HepG2 (cell line): Measurements from ENCODE around the gene C2orf49. TPM values are rescaled to one million over a fixed set of nuclear protein-coding genes. Genes with fewer than 3 reads are reported as not detected.

Source experiments
- AGO1 ChIP-seq: fragments of 200-400 bp; formaldehyde crosslinking; IDR thresholded peaks from 2 replicates; pipeline ENCODE4 v1.6.1; 2017; ENCODE audit warnings: mild to moderate bottlenecking, low read depth, low read length, moderate library complexity; ENCODE audit not compliant: poor library complexity, severe bottlenecking
- ARID2 ChIP-seq: sonication (generic); formaldehyde crosslinking; IDR thresholded peaks from 2 replicates; pipeline ENCODE4 v1.8.1; 2022; ENCODE audit warnings: mild to moderate bottlenecking, missing genetic modification reagents, borderline replicate concordance
- CHCHD3 ChIP-seq: sonication (generic); formaldehyde crosslinking; IDR thresholded peaks from 2 replicates; pipeline ENCODE4 v1.8.0; 2022; ENCODE audit warnings: mild to moderate bottlenecking, missing genetic modification reagents, moderate library complexity
- FOSL2 ChIP-seq: sonication (generic); formaldehyde crosslinking; IDR thresholded peaks from 2 replicates; pipeline ENCODE4 v1.4.0; 2020; ENCODE audit warnings: missing genetic modification reagents
- FOXA3 ChIP-seq: IDR thresholded peaks from 2 replicates; pipeline ENCODE4 v1.6.1; 2016; ENCODE audit warnings: missing genetic modification reagents, missing compliant biosample characterization
- HHEX ChIP-seq: IDR thresholded peaks from 2 replicates; pipeline ENCODE4 v1.6.1; 2016; ENCODE audit warnings: control low read depth
- KLF9 ChIP-seq: IDR thresholded peaks from 2 replicates; pipeline ENCODE4 v1.6.1; 2016; ENCODE audit warnings: low read depth
- MAFK ChIP-seq, 2 experiments: IDR thresholded peaks in 1 of 2; conservative IDR thresholded peaks in 1 of 2; 2 replicates each; pipeline ENCODE4 v1.6.1; 2011; ENCODE audit warnings: improper control_type of control experiment in 2 of 2, low read length in 2 of 2
- NPAS2 ChIP-seq: sonication (generic); formaldehyde crosslinking; IDR thresholded peaks from 2 replicates; pipeline ENCODE4 v1.8.0; 2022; ENCODE audit warnings: mild to moderate bottlenecking, missing genetic modification reagents, borderline replicate concordance
- NR2F1 ChIP-seq, 2 experiments: fragments of 450-650 bp in 1 of 2; formaldehyde crosslinking in 1 of 2; IDR thresholded peaks; 2 replicates each; pipeline versions ENCODE4 v1.5.0 to v1.6.1; 2016 to 2020; ENCODE audit warnings: mild to moderate bottlenecking in 1 of 2, missing compliant biosample characterization in 1 of 2, missing genetic modification reagents in 1 of 2, moderate library complexity in 1 of 2
- NR2F6 ChIP-seq, 2 experiments: IDR thresholded peaks; 2 replicates each; pipeline ENCODE4 v1.6.1; 2016; ENCODE audit warnings: antibody characterized with exemption in 1 of 2, mild to moderate bottlenecking in 1 of 2
- POLR2AphosphoS2 ChIP-seq: IDR thresholded peaks from 2 replicates; pipeline ENCODE4 v1.6.1; 2011; ENCODE audit warnings: low read depth, low read length, improper control_type of control experiment
- RBM22 ChIP-seq: fragments of 200-400 bp; formaldehyde crosslinking; optimal IDR thresholded peaks from 2 replicates; pipeline ENCODE3; 2017; ENCODE audit warnings: mild to moderate bottlenecking, low read length, moderate library complexity
- SIN3A ChIP-seq: IDR thresholded peaks from 2 replicates; pipeline ENCODE4 v1.6.1; 2011; ENCODE audit warnings: low read depth, mild to moderate bottlenecking, control low read depth, low read length, borderline replicate concordance
- SRSF9 ChIP-seq: fragments of 200-400 bp; formaldehyde crosslinking; IDR thresholded peaks from 2 replicates; pipeline ENCODE4 v1.6.1; 2018; ENCODE audit warnings: borderline replicate concordance, mild to moderate bottlenecking, low read depth, low read length; ENCODE audit not compliant: insufficient read depth, poor library complexity, severe bottlenecking
- ZNF205 ChIP-seq: IDR thresholded peaks from 2 replicates; pipeline ENCODE4 v1.6.1; 2018; ENCODE audit warnings: missing biosample characterization, missing genetic modification reagents
- ZNF264 ChIP-seq: sonication (generic); formaldehyde crosslinking; IDR thresholded peaks from 2 replicates; pipeline ENCODE4 v1.4.0; 2020; ENCODE audit warnings: missing genetic modification reagents
- ZNF431 ChIP-seq: sonication (generic); formaldehyde crosslinking; IDR thresholded peaks from 2 replicates; pipeline ENCODE4 v1.9.0; 2022; ENCODE audit warnings: missing genetic modification reagents, low read depth, mild to moderate bottlenecking, borderline replicate concordance
- ZNF547 ChIP-seq: sonication (generic); formaldehyde crosslinking; IDR thresholded peaks from 2 replicates; pipeline ENCODE4 v1.5.1; 2020; ENCODE audit warnings: mild to moderate bottlenecking, missing genetic modification reagents
- ZNF772 ChIP-seq: sonication (generic); formaldehyde crosslinking; IDR thresholded peaks from 2 replicates; pipeline ENCODE4 v1.5.0; 2020; ENCODE audit warnings: mild to moderate bottlenecking, missing genetic modification reagents
- polyA plus RNA-seq, 8 experiments: library from polyadenylated mRNA; depleted of rRNA in 3 of 8; stranded (reverse) in 7 of 8; unstranded in 1 of 8; fragments of >200 nt; fragmentation: Illumina TruSeq in 4 of 8; extraction: Trizol in 4 of 8; gene quantifications; 2 replicates each; pipeline versions ENCODE4 v1.2.1 to v1.2.3, GENCODE V29; 2011 to 2016; ENCODE audit warnings: low read depth in 4 of 8, missing spikeins in 1 of 8, mixed read lengths in 1 of 8; ENCODE audit not compliant: insufficient read depth in 1 of 8
- total RNA-seq, 5 experiments: library from RNA; depleted of rRNA; stranded (reverse); fragments of >200 nt; fragmentation: Illumina TruSeq; extraction: Trizol; gene quantifications; 2 replicates each; pipeline ENCODE4 v1.2.3, GENCODE V29; 2016; ENCODE audit warnings: low read depth in 1 of 5
- TF ChIP-seq, protein P1 (sequence below): sonication (generic); formaldehyde crosslinking; IDR thresholded peaks from 2 replicates; pipeline ENCODE4 v1.8.0; 2022; ENCODE audit warnings: missing genetic modification reagents, mild to moderate bottlenecking, inconsistent platforms, borderline replicate concordance
- TF ChIP-seq, protein P2 (sequence below): sonication (generic); formaldehyde crosslinking; IDR thresholded peaks from 2 replicates; pipeline ENCODE4 v1.8.0; 2022; ENCODE audit warnings: mild to moderate bottlenecking, missing genetic modification reagents; ENCODE audit not compliant: insufficient replicate concordance
- TF ChIP-seq, protein P3 (sequence below): sonication (generic); formaldehyde crosslinking; IDR thresholded peaks from 2 replicates; pipeline ENCODE4 v1.5.1; 2020; ENCODE audit warnings: mild to moderate bottlenecking, missing genetic modification reagents, moderate library complexity

The C2orf49 gene
- total and polyA plus RNA-seq, 2 of the 13 experiments (the other 11 are each of a cell fraction or from before 2014, with no cell fraction given): 24.7 to 28.8 TPM

GRCh38 chr2:105387225-105387624, 49.9 kb downstream of the C2orf49 start (continued):
- TF ChIP-seq ARID2 (no peak), CHCHD3 (CRISPR knock-in tag) (no peak), ZNF264 (CRISPR knock-in tag) (peak; percentile 60; the same call in 1 of the 2 replicates), AGO1 (no peak), NPAS2 (no peak), NR2F1 (CRISPR knock-in tag; IDR thresholded peaks at IDR 0.05) (no peak), HHEX (CRISPR knock-in tag) (no peak), FOXA3 (CRISPR knock-in tag) (no peak), NR2F6 (IDR thresholded peaks at IDR 0.05) (no peak), NR2F6 (CRISPR knock-in tag; IDR thresholded peaks at IDR 0.05) (0 out of 2 replicates have a peak, but pooled peaks have one; percentile 28), RBM22 (no peak), ZNF772 (CRISPR knock-in tag) (no peak), FOSL2 (CRISPR knock-in tag) (peak; percentile 64), KLF9 (CRISPR knock-in tag) (no peak), ZNF547 (no peak), MAFK (conservative IDR thresholded peaks at IDR 0.05 in 1 of 2, IDR thresholded peaks at IDR 0.05 in 1 of 2; ENCODE audit: low read length in 2 of 2) (no peak), SRSF9 (no peak), SIN3A (no peak), POLR2AphosphoS2 (no peak), ZNF431 (CRISPR knock-in tag) (no peak), ZNF205 (CRISPR knock-in tag) (no peak)
- TF ChIP-seq, protein P1, sequence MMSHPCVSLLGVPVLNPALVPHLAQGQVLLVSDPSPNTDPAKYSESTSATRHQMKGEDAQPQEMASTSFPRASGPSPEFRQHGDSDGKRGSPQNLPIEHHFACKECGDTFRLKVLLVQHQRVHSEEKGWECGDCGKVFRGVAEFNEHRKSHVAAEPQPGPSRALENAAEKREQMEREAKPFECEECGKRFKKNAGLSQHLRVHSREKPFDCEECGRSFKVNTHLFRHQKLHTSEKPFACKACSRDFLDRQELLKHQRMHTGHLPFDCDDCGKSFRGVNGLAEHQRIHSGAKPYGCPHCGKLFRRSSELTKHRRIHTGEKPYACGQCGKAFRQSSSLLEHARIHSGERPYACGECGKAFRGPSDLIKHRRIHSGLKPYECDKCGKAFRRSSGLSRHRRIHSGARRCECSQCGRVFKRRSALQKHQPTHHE (CRISPR knock-in tag): no peak
- TF ChIP-seq, protein P2, sequence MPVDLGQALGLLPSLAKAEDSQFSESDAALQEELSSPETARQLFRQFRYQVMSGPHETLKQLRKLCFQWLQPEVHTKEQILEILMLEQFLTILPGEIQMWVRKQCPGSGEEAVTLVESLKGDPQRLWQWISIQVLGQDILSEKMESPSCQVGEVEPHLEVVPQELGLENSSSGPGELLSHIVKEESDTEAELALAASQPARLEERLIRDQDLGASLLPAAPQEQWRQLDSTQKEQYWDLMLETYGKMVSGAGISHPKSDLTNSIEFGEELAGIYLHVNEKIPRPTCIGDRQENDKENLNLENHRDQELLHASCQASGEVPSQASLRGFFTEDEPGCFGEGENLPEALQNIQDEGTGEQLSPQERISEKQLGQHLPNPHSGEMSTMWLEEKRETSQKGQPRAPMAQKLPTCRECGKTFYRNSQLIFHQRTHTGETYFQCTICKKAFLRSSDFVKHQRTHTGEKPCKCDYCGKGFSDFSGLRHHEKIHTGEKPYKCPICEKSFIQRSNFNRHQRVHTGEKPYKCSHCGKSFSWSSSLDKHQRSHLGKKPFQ: no peak
- TF ChIP-seq, protein P3, sequence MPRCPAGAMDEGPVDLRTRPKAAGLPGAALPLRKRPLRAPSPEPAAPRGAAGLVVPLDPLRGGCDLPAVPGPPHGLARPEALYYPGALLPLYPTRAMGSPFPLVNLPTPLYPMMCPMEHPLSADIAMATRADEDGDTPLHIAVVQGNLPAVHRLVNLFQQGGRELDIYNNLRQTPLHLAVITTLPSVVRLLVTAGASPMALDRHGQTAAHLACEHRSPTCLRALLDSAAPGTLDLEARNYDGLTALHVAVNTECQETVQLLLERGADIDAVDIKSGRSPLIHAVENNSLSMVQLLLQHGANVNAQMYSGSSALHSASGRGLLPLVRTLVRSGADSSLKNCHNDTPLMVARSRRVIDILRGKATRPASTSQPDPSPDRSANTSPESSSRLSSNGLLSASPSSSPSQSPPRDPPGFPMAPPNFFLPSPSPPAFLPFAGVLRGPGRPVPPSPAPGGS (CRISPR knock-in tag): no peak
